Transverse colon (tissue), 4 donors: ENCODE measurements around the gene GABRG3. TPM values are rescaled to one million over a fixed set of nuclear protein-coding genes. Genes with fewer than 3 reads are reported as not detected.

ENCODE experiments used
- DNase-seq: peaks from one replicate; pipeline ENCODE4 v3.0.0-alpha.2; 2019
- H3K27ac ChIP-seq, 4 donors: fragments of 200-600 bp; sonication (generic); 2 replicates each; pipeline ENCODE4 v1.5.1; 2016 to 2018; ENCODE audit warnings: inconsistent platforms in 4 of 4
- H3K27me3 ChIP-seq: fragments of 200-600 bp; sonication (generic); 2 replicates; pipeline ENCODE4 v1.5.1; 2017; ENCODE audit warnings: inconsistent platforms
- H3K36me3 ChIP-seq, 4 donors: fragments of 200-600 bp; sonication (generic); 2 replicates each; pipeline ENCODE4 v1.5.1; 2017 to 2019; ENCODE audit warnings: inconsistent platforms in 4 of 4
- H3K4me1 ChIP-seq, 4 donors: fragments of 200-600 bp; sonication (generic); 2 replicates each; pipeline ENCODE4 v1.5.1; 2017 to 2020; ENCODE audit warnings: inconsistent platforms in 4 of 4
- H3K4me3 ChIP-seq, 4 donors: fragments of 200-600 bp; sonication (generic); 1 replicate in 1 of 4; 2 replicates in 3 of 4; pipeline versions ENCODE4 v1.5.1 to v1.6.1; 2017 to 2019; ENCODE audit warnings: inconsistent platforms in 4 of 4
- H3K9me3 ChIP-seq, 2 donors: fragments of 200-600 bp; sonication (generic); 2 replicates each; pipeline ENCODE4 v1.5.1; 2017 to 2019; ENCODE audit warnings: inconsistent platforms in 2 of 2
- CTCF ChIP-seq, 5 experiments: fragments of 200-600 bp in 3 of 5; fragments of 450-650 bp in 2 of 5; sonication (generic) in 3 of 5; IDR thresholded peaks; 1 replicate in 2 of 5; 2 replicates in 3 of 5; pipeline ENCODE4 v1.5.1; 2016 to 2017; ENCODE audit warnings: antibody characterized with exemption in 5 of 5, inconsistent platforms in 3 of 5, mild to moderate bottlenecking in 2 of 5, moderate library complexity in 1 of 5
- EP300 ChIP-seq: sonication (generic); formaldehyde crosslinking; IDR thresholded peaks from one replicate; pipeline ENCODE4 v1.6.1; 2017; ENCODE audit warnings: antibody characterized with exemption, low read depth
- POLR2A ChIP-seq: fragments of 450-650 bp; IDR thresholded peaks from one replicate; pipeline ENCODE4 v1.6.1; 2016; ENCODE audit warnings: antibody characterized with exemption, mild to moderate bottlenecking, moderate library complexity
- POLR2AphosphoS5 ChIP-seq, 3 donors: sonication (generic); formaldehyde crosslinking; IDR thresholded peaks; one replicate each; pipeline ENCODE4 v1.6.1; 2016; ENCODE audit warnings: antibody characterized with exemption in 3 of 3
- whole genome bisulfite sequencing, 2 donors: methylation state at CpG; one replicate each; pipeline ENCODE4 v1.1.5; 2018; ENCODE audit warnings: low coverage in 1 of 2; 5-methylcytosine and 5-hydroxymethylcytosine counted together
- in situ Hi-C, 4 donors: fragments of 200-750 bp; cut with MboI; loops; one replicate each; pipeline versions ENCODE4 v1.15.0 to v1.15.1; 2017; ENCODE audit warnings: low sequenced_read_pairs in 3 of 4, low pct_ligation_motif_present in 1 of 4, low pct_unique_long_range_greater_than_20kb in 1 of 4
- intact Hi-C: fragments of 100-400 bp; cut with DNase I; formaldehyde crosslinking; loops from one replicate; pipeline ENCODE4 v1.15.1; 2023; ENCODE audit warnings: low total_unique reads
- total RNA-seq, 4 donors: library from RNA; depleted of rRNA; stranded (reverse); fragments of >200 nt; gene quantifications; one replicate each; pipeline ENCODE4 v1.1.0, GENCODE V29; 2016

Gene GABRG3
- total RNA-seq, 4 donors from 2014 or later, result not detected

GRCh38 chr15:27583651-27584050 is 612.7 kb downstream of the GABRG3 start:
- 0 to 25% methylated on average over 1 of the region's 1 CpG for whole genome bisulfite sequencing, 2 donors
- Histone ChIP-seq H3K27me3 (no peaks in the 10 kb centered on the region), H3K27ac (no peak overlapping the region), H3K9me3 (no peaks in the 10 kb centered on the region), H3K4me3 (no peak overlapping the region), H3K36me3 (no peaks in the 10 kb centered on the region), H3K4me1 (no peaks in the 10 kb centered on the region)
- TF ChIP-seq CTCF (IDR thresholded peaks at IDR 0.05) (no peak), POLR2A (no peak), EP300 (no peak), POLR2AphosphoS5 (IDR thresholded peaks at IDR 0.05) (no peak)
- intact Hi-C loops, result no loop called here
- DNase-seq, result no peak
- in situ Hi-C loops, result no loop called here

- H3K9me3 ChIP-seq, result no peaks in the 10 kb centered on the region
- no peaks in the 10 kb centered on the region for H3K36me3 ChIP-seq
- WGBS, 2 donors, result 66 to 70% methylated on average over 6 of the region's 6 CpGs
- H3K4me3 ChIP-seq, result no peak overlapping the region
- TF ChIP-seq POLR2A (no peak), CTCF (IDR thresholded peaks at IDR 0.05) (no peak), EP300 (no peak), POLR2AphosphoS5 (IDR thresholded peaks at IDR 0.05) (no peak)
- no peak for DNase-seq
- H3K27ac ChIP-seq, result no peak overlapping the region
- no peaks in the 10 kb centered on the region for H3K27me3 ChIP-seq
- in situ Hi-C loops, result no loop called here
- H3K4me1 ChIP-seq, result no peaks in the 10 kb centered on the region
- intact Hi-C loops, result no loop called here
Measured at GRCh38 chr15:27585041-27585640, 614.2 kb downstream of the GABRG3 start.

- Histone ChIP-seq H3K36me3 (no peaks in the 10 kb centered on the region), H3K4me1 (no peaks in the 10 kb centered on the region), H3K27ac (no peak overlapping the region), H3K27me3 (no peaks in the 10 kb centered on the region), H3K4me3 (no peak overlapping the region), H3K9me3 (no peaks in the 10 kb centered on the region)
- no peak for DNase-seq
- in situ Hi-C loops (no loop called here), intact Hi-C loops (no loop called here)
- TF ChIP-seq CTCF (IDR thresholded peaks at IDR 0.05) (no peak), POLR2AphosphoS5 (IDR thresholded peaks at IDR 0.05) (no peak), POLR2A (no peak), EP300 (no peak)
- WGBS, 2 donors, result 41 to 53% methylated on average over 12 to 14 of the region's 14 CpGs
Measured at GRCh38 chr15:27587810-27588209, 616.8 kb downstream of the GABRG3 start.

- no peaks in the 10 kb centered on the region for H3K4me1 ChIP-seq
Measured at GRCh38 chr15:27589260-27589659, 618.3 kb downstream of the GABRG3 start.

More at GRCh38 chr15:27589260-27589659, 618.3 kb downstream of the GABRG3 start:
- 74% methylated on average over 9 of the region's 9 CpGs; no CpG with 5 or more reads in 1 of the 2 donors for WGBS, 2 donors
- DNase-seq, result no peak
- no peaks in the 10 kb centered on the region for H3K27me3 ChIP-seq
- H3K9me3 ChIP-seq, result no peaks in the 10 kb centered on the region
- no peak overlapping the region for H3K27ac ChIP-seq
- intact Hi-C loops, result no loop called here
- no peak overlapping the region for H3K4me3 ChIP-seq
- H3K36me3 ChIP-seq, result no peaks in the 10 kb centered on the region
- TF ChIP-seq CTCF (IDR thresholded peaks at IDR 0.05), result no peak
- no peak for TF ChIP-seq POLR2AphosphoS5 (IDR thresholded peaks at IDR 0.05)
- no peak for TF ChIP-seq EP300
- no peak for TF ChIP-seq POLR2A
- in situ Hi-C loops, result no loop called here
